Stimulated activated CD8-positive, alpha-beta memory T cell treated with anti-CD3 and anti-CD28 coated beads, Interleukin-2, amount 100 ng/mL, for 1 hour (primary cell): ENCODE measurements around the gene FNBP1L.
"Not testable (repeated sequence)": the region's sequence is repeated elsewhere in the genome, so short reads cannot be mapped to it uniquely, and the experiment has no call there.

Source experiments
- DNase-seq, 2 donors: peaks; one replicate each; pipeline ENCODE4 v3.0.0-alpha.2; 2020; ENCODE audit warnings: low read depth in 2 of 2

FNBP1L gene

DNA sequence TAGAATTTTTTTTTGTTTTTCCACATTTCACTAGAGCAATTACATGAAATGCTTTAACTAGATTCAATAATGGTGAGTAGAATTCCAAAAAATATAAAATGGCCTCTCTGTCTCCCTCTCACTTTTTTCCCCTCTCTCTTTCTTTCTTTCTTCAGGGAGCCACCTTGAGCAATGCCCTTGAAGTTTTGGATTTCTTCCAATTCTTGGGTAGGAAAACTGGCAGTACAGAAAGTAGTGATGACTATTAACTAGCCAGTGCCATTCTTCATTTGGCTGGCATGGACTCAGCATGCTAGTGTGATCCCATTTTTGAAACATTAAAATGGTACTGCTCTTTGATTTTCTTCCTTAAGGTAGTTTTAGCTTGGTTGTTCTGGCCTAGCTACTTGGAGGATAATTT lies 4.5 kb upstream of the FNBP1L start:
- no peak for DNase-seq

DNA sequence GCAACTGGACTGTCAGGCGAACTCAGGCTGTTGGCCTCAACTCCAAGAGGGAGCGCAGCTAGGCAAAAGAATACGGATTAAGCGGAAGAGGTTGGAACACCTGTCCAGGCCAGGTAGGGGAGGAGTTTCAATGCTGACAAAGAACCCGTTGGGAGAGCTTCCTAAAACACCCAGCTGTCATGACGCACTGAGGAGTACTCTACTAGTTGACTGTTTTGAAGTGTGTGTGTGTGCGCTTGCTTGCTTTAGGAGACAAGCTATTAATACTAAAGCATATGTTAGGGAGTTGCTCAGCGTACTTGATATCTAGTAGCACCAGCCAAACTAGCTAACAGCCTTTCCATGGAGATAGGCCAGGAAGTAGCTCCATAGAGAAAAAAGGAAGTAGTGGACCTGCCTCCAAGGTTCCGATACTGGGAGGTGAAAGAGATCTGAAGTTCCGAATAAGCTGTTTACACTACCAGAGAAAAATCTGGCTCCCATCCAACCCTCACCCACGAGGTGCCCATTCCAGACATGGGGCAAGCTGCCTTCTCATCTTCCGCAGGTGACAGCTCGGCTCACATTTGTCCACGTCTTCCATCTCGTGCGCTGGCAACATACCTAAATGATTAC lies 974 bp upstream of the FNBP1L start:
- no peak for DNase-seq

- DNase-seq = no peak
Measured at GRCh38 chr1:93448292-93448982, 519 bp downstream of the FNBP1L start.

DNA sequence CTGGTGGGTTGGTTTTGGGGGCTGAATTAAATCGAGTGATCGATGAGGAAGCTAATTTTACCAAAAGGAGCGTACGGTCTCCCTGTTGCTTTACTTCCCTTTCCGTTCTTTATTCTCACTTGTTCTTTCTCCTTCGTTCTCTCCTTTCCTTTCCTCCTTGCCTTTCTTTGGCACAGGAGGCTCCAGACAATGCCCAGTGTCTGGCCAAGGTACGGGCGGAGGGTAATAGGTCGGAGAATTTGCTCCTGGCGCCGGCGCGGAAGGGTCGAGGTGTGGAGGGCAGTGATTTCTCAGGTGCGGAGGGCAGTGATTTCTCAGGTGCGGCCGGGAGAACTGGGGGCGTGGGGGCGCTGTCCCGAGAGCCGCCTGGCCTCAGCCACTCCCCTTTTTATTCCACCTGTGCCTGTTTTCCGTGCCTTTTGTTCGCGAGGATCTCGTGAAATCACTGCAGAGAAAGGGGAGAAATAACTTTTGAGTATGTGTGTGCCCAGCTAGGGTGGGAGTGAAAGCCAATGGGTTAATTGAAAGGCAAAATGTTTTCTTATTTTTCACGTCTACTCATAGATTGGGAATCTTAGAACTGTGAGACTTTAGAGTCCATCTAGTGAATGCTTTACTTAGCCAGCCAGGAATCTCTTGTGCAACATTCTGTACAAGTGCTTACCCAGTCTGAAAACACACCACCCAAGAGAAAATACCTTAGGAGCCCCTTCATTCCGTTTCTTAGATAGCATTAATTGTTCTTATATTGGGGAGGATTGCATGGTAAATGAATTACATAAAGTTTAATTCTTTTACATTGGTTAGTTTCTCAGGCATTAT lies 1.3 kb downstream of the FNBP1L start:
- DNase-seq = no peak

GRCh38 chr1:93450321-93450720 lies 2.4 kb downstream of the FNBP1L start:
- DNase-seq = no peak

GRCh38 chr1:93453911-93454310 lies 6.0 kb downstream of the FNBP1L start:
- no peak for DNase-seq

DNA sequence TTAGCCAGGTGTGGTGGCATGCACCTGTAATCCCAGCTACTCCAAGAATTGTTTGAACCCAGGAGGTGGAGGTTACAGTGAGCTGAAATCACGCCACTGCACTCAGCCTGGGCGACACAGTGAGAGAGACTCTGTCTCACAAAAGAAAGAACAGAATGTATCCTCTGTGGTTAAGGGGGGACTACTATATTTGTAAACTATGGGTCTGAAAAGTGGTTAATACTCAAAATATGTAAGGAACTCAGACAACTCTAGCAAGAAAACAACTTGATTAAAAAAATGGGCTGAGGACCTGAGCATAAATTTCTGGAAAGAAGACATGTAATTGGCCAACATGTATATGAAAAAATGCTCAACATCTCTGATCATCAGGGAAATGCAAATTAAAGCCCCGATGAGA lies 11.2 kb downstream of the FNBP1L start:
- no peak for DNase-seq

DNA sequence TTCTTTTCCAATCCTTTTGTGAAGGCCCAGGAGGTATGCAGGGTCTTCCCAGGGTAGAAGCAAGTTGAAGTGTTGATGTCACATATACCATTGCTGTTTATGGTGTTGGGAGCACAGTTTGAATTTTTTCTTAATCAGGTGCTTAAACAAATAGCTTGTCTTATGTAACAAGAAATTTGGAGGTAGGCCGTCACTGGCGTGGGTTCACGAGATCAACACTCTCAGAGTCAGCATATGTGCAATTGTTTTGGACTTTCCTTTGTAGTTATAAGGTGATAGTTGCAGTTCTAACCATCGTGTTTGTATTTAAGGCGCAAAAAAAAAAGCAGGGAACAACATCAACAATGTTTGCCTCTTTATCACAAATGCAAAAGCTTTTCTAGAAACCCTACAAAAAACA lies 13.3 kb downstream of the FNBP1L start:
- no peak for DNase-seq

DNA sequence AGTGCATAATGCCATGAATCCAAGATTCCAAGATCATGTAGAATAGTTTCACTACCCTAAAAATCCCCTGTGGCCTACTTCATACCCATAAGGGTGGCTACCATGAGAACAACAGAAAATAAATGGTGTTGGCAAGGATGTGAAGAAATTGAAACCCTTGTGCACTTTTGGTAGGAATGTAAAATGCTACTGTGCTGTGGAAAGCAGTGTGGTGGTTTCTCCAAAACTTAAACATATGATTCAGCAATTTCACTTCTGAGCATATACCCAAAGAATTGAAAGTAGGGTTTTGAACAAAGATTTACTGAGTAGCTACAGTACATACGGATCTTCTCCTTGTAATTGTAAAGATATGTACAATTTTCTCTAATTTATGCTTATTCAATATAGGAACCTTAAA lies 16.0 kb downstream of the FNBP1L start:
- DNase-seq = no peak

DNA sequence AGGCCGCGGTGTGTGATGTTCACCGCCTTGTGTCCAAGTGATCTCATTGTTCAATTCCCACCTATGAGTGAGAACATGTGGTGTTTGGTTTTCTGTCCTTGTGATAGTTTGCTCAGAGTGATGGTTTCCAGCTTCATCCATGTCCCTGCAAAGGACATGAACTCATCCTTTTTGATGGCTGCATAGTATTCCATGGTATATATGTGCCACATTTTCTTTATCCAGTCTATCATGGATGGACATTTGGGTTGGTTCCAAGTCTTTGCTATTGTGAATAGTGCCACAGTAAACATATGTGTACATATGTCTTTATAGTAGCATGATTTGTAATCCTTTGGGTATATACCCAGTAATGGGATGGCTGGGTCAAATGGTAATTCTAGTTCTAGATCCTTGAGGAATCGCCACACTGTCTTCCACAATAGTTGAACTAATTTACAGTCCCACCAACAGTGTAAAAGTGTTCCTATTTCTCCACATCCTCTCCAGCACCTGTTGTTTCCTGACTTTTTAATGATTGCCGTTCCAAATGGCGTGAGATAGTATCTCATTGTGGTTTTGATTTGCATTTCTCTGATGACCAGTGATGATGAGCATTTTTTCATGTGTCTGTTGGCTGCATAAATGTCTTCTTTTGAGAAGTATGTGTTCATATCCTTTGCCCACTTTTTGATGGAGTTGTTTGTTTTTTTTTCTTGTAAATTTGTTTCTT lies 17.6 kb downstream of the FNBP1L start:
- DNase-seq = not testable (repeated sequence)

- no peak for DNase-seq
Measured at GRCh38 chr1:93467606-93468005, 19.7 kb downstream of the FNBP1L start.

DNA sequence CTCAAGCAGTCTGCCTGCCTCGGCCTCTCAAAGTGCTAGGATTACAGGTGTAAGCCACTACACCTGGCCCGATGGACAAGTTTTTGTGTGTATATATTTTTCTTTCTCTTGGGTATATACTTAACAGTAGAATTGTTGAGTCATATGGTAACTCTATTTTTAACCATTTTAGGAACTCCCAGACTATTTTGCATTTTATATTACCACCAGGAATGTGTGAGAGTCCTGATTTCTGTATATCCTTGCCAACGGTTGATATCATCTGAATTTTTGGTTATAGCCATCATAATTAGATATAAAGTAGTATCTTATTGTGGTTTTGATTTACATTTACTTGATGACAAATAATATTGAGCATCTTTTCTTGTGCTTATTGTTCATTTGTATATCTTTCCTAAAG lies 20.7 kb downstream of the FNBP1L start:
- DNase-seq = no peak

DNA sequence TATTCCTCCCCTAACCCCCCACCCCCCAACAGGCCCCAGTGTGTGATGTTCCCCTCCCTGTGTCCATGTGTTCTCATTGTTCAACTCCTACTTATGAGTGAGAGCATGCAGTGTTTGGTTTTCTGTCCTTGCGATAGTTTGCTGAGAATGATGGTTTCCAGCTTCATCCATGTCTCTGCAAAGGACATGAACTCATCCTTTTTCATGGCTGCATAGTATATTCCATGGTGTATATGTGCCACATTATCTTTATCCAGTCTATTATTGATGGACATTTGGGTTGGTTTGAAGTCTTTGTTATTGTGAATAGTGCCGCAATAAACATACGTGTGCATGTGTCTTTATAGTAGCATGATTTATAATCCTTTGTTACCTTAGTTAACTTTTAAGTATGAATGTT lies 21.3 kb downstream of the FNBP1L start:
- not testable (repeated sequence) for DNase-seq

DNA sequence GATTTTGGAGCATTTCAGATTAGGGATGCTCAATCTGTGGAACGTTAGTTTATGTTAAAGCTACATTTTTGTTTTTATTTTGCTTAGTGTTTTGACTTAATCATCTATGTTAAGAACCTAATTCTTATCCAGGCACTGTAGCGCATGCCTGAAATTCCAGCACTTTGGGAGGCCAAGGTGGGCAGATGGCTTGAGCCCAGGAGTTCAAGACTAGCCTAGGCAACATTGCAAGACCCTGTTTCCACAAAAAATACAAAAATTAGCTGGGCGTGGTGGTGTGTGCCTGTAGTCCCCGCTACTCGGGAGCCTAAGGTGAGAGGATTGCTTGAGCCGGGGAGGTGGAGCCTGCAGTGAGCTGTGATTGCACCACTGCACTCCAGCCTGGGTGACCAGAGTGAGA lies 23.4 kb downstream of the FNBP1L start:
- DNase-seq = no peak

DNA sequence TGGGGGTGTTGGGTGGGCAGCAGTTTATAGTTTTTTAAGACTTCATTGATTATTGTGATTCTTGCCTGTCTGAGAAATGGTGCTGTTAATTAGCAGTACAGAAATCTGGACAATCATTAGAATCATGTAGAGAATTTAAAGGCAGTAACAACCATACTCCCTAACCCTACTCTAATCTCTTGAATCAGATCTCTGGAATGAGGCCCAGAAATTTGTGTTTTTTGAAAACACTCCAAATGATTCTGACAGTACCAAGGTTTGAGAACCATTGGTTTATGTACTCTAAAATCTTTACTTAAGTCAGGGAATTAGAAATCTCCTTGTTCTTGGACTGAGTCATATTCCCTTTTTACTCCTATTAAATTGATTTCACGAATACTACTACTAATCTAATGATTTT lies 24.0 kb downstream of the FNBP1L start:
- DNase-seq = no peak

- DNase-seq = no peak
Measured at GRCh38 chr1:93474321-93474720, 26.4 kb downstream of the FNBP1L start.

GRCh38 chr1:93475681-93476080 lies 27.8 kb downstream of the FNBP1L start:
- DNase-seq = no peak

DNA sequence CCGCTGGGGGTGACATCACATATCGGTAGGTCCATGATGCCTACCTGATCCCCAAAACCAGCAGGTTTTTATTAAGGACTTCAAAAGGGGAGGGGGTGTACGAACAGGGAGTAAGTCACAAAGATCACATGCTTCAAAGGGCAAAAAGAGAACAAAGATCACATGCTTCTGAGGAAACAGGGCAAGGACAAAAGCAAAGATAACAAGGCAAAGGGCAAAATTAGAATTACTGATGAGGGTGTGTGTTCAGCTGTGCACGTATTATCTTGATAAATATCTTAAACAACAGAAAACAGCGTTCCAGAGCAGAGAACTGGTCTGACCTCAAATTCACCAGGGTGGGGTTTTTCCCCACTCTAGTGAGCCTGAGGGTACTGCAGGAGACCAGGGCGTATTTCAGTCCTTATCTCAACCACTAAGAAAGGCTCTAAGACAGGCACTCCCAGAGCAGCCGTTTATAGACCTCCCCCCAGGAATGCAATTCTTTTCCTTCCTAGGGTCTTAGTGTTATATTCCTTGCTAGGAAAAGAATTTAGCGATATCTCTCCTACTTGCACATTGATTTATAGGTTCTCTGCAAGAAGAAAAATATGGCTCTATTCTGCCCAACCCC lies 31.3 kb downstream of the FNBP1L start:
- not testable (repeated sequence) for DNase-seq

DNA sequence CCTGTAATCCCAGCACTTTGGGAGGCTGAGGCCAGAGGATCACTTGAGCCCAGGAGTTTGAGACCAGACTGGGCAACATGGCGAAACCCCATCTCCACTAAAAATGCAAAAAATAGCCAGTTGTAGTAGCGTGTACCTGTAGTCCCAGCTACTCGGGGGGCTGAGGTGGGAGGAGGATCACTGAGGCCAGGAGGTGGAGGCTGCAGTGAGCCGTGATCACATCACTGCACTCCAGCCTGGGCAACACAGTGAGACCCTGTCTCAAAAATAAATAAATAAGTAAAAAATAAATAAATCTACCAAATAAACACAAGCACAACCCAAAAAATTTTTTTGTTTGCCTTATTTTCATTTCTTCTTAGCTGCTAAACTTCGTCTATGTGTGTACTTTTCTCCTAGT lies 34.0 kb downstream of the FNBP1L start:
- DNase-seq = not testable (repeated sequence)

- no peak for DNase-seq
Measured at GRCh38 chr1:93483200-93483599, 35.3 kb downstream of the FNBP1L start.

DNA sequence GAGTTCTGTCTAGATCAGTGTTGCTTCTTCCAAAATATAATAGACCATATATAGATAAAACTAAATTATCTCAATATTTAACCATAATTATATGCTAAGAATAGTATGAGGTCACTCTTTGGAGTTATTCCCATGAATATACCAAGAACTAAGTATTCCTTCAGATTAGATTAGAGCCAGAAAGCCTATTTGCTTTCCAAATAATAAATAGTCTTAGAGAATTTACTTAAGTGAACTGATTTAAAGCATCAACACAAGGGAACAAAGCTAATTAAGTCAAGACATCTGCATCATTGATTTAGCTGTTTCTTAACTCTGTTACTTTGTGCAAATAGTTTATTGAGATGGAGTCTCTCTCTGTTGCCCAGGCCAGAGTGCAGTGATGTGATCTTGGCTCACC lies 35.7 kb downstream of the FNBP1L start:
- no peak for DNase-seq

- DNase-seq = no peak
Measured at GRCh38 chr1:93488207-93488606, 40.3 kb downstream of the FNBP1L start.
